Renal cortical epithelial cell (primary cell): ENCODE measurements around the gene SSTR5. TPM values are rescaled to one million over a fixed set of nuclear protein-coding genes. Genes with fewer than 3 reads are reported as not detected.

ENCODE experiments used
- DNase-seq: peaks from one replicate; pipeline ENCODE4 v3.0.0-alpha.2; 2011; ENCODE audit warnings: low read depth
- total RNA-seq: library from RNA; depleted of rRNA; stranded (reverse); fragments of >200 nt; gene quantifications from 2 replicates; pipeline ENCODE4 v1.2.3, GENCODE V29; 2014

SSTR5 gene
- total RNA-seq, 1 donor from 2014 or later: 0.40 TPM

GRCh38 chr16:1039762-1040161, 32.8 kb upstream of the SSTR5 start:
- no peak for DNase-seq

DNA sequence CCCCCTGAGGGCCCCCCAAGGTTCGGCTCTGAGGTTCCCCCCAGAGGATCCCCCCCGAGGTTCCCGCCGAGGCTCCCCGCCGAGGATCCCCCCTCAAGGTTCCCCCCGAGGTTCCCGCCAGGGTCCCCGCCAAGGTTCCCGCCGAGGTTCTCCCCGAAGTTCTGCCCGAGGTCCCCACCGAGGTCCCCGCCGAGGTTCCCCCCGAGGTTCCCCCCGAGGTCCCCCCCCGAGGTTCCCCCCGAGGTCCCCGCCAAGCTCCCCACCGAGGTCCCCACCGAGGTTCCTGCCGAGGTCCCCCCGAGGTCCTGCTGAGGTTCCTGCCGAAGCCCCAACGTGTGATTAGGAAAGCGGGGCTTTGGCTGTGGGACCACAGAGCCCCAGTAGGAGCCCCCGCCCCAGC, 32.2 kb upstream of the SSTR5 start:
- DNase-seq: no peak

DNA sequence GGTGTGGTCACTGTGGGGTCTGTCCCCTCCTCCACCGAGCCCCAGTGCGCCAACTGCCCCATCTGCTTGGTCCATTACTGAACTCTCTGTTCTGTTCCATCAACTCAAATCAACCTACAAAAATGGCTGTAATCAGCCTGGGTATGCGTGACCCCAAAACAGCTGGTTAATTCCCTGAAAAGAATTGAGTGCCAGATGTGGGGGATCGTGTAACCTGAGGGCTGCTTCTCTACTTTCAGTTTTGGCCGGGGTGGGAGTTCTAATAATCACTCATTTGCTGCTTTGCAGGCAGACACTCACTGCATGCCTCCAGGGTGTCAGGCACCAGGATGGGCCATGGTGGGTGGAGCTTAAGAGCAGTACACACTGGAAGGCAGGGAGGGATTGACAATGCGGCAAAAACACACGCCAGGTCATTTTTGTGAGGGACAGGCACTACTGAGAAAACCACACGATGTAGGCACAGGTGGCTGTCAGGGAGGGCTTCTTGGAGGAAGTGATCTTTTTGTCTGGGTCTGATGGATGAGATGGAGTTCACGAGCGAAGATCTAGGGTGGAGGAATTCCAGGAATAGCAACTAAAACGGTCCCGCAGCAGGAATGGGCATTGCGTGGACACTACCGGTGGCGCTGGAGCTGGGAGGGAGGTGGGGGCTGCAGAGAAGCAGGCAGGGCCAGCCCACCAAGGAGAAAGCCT, 30.4 kb upstream of the SSTR5 start:
- DNase-seq: no peak

DNA sequence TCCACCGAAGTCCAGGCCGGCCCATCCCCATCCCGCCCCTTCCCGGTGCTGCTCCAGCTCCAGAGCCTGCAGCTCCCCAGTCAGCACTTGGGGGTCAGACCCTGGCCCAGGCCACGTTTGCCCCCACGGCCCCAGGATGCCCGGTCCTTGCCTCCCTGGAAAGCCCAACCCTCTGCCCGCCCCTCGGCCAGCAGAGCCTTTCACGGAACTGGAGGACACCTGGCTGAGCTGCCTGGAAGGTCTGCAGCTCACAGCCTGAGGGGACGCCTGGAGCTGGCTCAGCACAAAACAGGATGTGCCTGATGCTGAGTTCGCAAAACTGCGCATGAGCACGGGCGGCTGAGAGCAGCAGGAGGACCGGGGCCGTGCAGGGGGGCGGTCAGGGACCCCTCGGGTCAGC, 29.7 kb upstream of the SSTR5 start:
- no peak for DNase-seq

DNA sequence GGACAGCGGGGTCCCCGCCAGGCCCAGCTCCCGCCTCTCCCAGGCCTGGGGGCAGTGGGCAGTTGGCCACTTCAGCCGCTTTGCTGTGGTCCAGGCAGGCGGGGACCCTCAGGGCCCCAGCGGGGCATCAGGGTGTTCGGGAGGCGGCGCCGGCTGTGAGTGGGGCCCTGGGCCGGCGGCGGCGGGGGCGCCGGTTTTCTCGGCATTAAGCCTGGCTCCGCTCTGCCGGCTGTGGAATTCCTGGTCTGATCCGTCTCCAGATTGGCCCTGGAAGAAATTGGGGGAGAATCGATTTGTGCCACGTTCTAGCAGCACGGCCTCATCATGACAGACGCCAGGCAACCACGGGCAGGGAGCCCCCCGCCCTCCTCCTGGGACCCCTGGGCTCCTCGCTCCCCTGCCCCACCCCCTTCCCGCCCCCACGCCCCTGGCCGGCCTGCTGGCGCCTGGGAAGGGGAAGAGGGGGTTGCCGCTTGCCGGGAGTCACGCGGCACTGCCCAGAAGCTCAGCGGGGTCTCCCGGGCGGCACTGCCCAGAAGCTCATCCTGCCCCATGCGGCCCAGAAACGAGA, 28.6 kb upstream of the SSTR5 start:
- no peak for DNase-seq

- no peak for DNase-seq
These were observed 27.9 kb upstream of the SSTR5 start for GRCh38 chr16:1044460-1045309.

DNA sequence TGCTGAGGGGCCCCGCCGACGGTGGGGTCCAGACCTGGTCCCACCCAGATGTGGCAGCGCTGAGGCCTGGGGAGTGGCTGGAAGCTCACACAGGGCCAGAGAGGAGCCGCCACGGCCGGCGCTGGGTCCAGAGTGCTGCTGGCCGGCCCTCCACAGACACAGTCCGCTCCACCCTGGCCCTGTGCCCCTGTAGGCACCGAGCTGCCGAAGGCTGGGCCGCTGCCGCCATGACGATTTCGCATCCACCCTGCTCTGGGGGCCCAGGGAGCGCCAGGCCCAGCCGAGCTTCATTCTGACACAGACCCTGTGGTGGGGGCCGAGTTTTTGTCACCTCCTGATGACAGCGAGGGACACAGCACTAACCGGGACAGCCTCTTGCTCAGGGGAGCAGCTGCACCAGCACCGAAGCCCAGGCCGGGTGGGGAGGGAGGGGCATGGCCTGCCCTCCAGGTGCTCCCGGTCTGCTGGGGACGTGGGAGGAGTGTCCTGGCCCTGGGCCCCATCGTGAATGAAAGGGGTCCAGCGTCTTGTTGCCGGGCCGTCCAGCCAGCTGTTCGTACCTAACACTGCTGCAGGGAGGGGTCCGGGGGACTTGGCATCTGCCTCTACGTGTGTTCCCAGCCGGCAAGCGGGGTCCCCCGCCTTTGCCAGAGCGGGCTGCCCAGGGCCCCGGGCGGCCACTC, 27.1 kb upstream of the SSTR5 start:
- DNase-seq: no peak

- no peak for DNase-seq
These were observed 26.3 kb upstream of the SSTR5 start for GRCh38 chr16:1045993-1046911.

- no peak for DNase-seq
These were observed 25.4 kb upstream of the SSTR5 start for GRCh38 chr16:1047123-1047522.

DNA sequence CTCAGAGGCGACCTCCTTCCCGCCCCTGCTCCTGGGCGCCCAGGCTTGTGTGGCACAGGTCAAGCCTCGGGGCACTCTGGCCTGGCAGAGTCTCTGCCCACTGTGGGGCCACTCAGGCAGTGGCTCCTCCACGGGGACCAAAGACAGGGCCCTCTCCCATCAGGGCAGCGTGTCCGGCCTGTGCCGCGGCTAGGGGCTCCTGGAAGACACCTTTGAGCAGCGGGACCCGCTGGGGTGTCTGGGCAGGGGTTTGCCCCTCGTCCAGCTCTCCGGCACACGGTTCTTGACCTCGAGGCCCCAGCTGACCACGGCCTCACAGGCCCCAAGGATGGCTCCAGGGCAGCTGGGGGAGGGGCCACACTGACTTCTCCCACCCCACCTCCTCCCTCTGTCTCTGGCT, 24.7 kb upstream of the SSTR5 start:
- no peak for DNase-seq

DNA sequence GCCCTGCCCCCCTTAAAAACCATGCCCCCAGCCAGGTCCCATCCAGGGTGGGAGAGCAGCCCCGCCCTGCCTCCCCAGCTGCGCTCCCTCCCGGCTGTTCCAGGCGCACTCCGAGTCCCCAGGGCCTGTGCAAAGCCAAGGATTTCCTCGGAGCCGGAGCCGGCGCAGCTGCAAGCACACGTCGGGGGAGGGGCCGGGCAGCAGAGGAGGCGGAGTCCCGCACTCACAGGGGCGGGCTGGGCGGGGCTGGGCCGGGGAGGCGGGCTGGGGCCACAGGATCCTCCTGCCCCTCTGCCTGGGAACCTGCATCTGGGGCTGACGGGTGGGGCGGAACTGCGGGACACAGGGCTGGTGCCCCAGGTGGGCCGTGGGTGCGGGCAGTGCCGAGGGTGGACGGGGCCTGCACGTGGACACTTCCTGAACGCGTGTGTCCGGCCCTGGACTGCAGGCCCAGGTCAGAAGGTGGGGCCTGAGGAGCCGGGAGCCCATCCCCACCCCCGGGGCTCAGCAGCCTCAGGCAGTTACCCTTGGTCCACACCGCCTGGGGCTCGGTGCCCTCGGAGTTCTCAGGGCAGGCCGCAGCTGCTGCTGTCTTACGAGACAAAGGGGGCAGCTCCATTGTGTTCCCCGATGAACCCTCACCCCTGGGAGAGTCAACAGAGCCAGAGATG, 24.0 kb upstream of the SSTR5 start:
- DNase-seq: no peak

- DNase-seq: no peak
These were observed 23.2 kb upstream of the SSTR5 start for GRCh38 chr16:1049113-1049975.

- DNase-seq: no peak
These were observed 22.6 kb upstream of the SSTR5 start for GRCh38 chr16:1049976-1050247.

- no peak for DNase-seq
These were observed 22.0 kb upstream of the SSTR5 start for GRCh38 chr16:1050516-1050915.

GRCh38 chr16:1050921-1051320, 21.6 kb upstream of the SSTR5 start:
- no peak for DNase-seq

GRCh38 chr16:1051446-1051845, 21.1 kb upstream of the SSTR5 start:
- no peak for DNase-seq

DNA sequence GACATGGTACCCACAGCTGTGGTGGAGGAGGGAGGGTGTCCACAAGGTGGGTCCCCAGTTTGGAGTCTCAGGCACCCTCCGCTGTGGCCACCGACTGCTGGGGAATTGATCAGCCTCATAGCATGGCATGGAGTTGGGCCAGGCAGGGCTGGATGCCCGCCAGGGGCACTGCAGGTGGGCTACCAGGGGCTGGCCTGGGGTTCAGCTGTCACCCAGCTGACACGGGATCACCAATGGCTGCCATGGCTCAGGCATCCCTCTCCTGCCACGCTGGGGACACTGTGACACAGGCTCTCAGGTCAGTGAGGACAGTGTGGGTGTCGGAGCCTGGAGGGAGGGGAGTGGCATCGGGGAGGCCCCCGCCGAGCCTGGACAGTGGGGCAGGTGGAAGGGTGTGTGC, 19.8 kb upstream of the SSTR5 start:
- no peak for DNase-seq

GRCh38 chr16:1053121-1053521, 19.4 kb upstream of the SSTR5 start:
- no peak for DNase-seq

GRCh38 chr16:1053700-1054368, 18.7 kb upstream of the SSTR5 start:
- DNase-seq: no peak
